Fibroblast of lung (primary cell): Measurements from ENCODE around the gene TNKS2.

Experiments
- EZH2 ChIP-seq: IDR thresholded peaks from 2 replicates; pipeline ENCODE4 v1.5.1; 2012; ENCODE audit warnings: low read length, control low read depth, mild to moderate bottlenecking; ENCODE audit errors: missing control alignments
- TF ChIP-seq, protein P1 (sequence below), 2 donors: IDR thresholded peaks in 1 of 2; conservative IDR thresholded peaks in 1 of 2; 1 replicate in 1 of 2; 2 replicates in 1 of 2; pipeline ENCODE4 v1.5.1; 2011 to 2012; ENCODE audit warnings: low read length in 2 of 2, control low read depth in 1 of 2, inconsistent platforms in 1 of 2, low read depth in 1 of 2, mild to moderate bottlenecking in 1 of 2

DNA sequence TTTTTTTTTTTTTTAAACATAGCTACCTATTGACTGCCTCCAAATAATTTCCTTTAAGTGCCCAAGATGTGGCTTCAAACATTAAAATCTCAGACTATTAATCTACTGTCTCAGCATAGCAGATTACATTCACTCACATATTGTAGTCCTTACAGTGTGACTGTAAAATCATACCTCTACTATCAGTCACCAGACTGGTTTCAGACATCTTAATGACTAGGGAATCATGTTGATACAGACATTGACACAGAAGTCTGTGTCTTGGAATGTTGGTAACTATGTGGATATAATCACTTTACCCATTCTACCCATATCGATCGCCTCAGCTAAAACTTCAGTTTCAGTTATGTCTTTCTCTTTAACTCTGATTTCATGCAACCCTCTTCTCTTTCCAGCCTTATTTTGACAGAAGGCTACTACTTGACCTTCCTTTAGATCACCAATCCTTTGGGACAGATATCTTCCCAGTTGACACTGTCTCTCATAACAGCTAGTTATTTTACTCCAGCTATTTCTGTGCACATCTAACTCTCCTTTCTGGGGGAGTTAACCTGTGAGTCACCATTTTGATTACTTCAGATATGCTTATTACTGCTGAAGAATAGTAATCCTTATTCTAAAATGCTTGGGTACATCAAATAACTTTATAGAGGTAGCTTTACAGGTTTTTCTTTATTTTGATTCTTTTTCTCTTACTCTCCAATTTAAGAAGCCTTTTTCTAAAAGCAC, 7.0 kb downstream of the TNKS2 start:
- TF ChIP-seq, protein P1, sequence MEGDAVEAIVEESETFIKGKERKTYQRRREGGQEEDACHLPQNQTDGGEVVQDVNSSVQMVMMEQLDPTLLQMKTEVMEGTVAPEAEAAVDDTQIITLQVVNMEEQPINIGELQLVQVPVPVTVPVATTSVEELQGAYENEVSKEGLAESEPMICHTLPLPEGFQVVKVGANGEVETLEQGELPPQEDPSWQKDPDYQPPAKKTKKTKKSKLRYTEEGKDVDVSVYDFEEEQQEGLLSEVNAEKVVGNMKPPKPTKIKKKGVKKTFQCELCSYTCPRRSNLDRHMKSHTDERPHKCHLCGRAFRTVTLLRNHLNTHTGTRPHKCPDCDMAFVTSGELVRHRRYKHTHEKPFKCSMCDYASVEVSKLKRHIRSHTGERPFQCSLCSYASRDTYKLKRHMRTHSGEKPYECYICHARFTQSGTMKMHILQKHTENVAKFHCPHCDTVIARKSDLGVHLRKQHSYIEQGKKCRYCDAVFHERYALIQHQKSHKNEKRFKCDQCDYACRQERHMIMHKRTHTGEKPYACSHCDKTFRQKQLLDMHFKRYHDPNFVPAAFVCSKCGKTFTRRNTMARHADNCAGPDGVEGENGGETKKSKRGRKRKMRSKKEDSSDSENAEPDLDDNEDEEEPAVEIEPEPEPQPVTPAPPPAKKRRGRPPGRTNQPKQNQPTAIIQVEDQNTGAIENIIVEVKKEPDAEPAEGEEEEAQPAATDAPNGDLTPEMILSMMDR (conservative IDR thresholded peaks at IDR 0.05 in 1 of 2, IDR thresholded peaks at IDR 0.05 in 1 of 2; ENCODE audit: low read depth in 1 of 2, low read length in 2 of 2) = no peak
- no peak for TF ChIP-seq EZH2
